Stimulated activated CD4-positive, alpha-beta T cell treated with anti-CD3 and anti-CD28 coated beads, TNF-alpha, amount 100 ng/mL, for 1 hour (primary cell): ENCODE data around the gene TNS1.

Source experiments
- DNase-seq, 3 donors: peaks; one replicate each; pipeline ENCODE4 v3.0.0-alpha.2; 2020; ENCODE audit warnings: low read depth in 3 of 3, low spot score in 1 of 3

TNS1 gene

GRCh38 chr2:217801115-217801531, 201.7 kb downstream of the TNS1 start:
- no peak for DNase-seq

GRCh38 chr2:217800433-217801114, 202.2 kb downstream of the TNS1 start:
- DNase-seq = no peak

DNA sequence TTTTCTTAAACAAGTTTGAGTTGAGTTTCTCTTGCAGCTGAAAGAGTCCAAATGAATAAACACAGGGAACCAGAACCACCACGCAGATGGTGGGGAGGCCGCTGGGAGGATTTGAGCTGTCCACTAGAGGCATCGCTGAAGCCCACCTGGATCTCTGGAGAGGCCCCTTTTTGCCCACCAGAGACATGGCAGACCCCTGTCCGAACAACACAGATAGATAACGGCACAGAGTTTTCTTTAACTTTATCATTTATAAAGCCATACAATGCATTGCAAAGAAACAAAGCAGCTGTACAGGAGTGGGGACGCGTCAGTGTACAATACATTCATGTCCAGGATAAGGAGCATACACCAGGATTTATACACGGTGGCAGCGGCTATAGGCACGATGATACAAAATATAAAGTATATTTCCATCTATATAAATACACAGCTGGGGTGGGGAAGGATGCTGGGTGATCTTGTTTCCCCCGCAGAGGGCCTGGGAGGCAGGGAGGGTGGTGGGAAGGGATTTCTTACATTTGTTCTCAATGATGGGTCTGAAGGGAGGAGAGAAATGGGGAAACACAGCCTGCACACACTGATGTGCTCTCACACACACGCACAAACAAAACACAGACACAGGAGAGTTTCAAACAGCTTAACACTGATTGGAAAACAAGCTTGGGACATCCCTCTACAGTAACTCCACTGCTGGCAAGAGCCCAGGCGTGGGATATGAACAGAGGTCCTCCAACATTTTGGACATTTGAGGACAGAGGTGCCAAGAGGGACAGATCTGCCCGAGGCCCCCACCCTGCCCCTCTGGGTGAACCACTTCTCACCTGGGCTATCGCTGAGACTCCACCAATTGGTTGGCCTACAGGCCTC, 203.0 kb downstream of the TNS1 start:
- DNase-seq = no peak

- DNase-seq = no peak
Observed at GRCh38 chr2:217798743-217799562, 203.8 kb downstream of the TNS1 start.

- DNase-seq = no peak
Observed at GRCh38 chr2:217798191-217798590, 204.6 kb downstream of the TNS1 start.

DNA sequence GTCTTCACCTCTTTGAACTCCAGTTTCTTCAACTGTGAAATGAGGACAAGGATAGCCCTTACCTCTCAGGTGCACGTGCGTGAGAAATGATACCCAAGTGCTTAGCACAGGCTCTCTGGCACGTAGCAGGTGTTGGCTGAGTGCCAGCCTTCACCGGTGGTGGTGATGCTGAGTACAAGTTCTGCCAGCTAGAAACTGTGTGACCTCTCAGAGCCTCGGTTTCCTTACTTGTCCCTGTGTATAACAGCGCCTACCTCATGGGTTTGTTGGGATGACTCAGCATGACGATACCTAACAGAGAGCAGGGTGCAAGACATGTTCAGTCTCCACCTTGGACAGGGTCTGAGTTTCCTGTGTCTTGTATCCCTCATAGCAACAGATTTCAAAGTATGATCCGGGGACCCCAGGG, 205.1 kb downstream of the TNS1 start:
- no peak for DNase-seq

DNA sequence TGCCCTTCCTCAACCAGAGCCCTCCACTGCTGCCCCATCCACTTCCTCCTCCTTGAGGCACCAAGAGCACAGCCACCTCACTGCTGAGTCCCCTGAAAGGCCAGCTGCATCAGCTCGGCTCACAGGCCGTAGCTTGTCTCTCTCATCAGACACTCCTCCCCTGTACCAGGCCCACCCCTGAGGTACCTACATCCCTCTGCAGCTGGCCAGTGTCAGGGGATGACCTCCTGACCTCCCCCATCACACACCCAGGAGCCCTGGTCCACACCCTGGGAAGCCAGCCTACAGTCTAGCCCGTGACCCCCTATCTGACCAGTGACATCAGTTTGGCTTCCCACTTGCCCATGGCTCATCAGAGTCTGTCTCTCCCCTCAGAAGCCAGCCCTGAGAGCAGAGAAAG, 205.6 kb downstream of the TNS1 start:
- no peak for DNase-seq

- no peak for DNase-seq
Observed at GRCh38 chr2:217795706-217796465, 206.9 kb downstream of the TNS1 start.

- no peak for DNase-seq
Observed at GRCh38 chr2:217795067-217795466, 207.7 kb downstream of the TNS1 start.

- DNase-seq = no peak
Observed at GRCh38 chr2:217794133-217794986, 208.4 kb downstream of the TNS1 start.

GRCh38 chr2:217793566-217794132, 209.1 kb downstream of the TNS1 start:
- no peak for DNase-seq

DNA sequence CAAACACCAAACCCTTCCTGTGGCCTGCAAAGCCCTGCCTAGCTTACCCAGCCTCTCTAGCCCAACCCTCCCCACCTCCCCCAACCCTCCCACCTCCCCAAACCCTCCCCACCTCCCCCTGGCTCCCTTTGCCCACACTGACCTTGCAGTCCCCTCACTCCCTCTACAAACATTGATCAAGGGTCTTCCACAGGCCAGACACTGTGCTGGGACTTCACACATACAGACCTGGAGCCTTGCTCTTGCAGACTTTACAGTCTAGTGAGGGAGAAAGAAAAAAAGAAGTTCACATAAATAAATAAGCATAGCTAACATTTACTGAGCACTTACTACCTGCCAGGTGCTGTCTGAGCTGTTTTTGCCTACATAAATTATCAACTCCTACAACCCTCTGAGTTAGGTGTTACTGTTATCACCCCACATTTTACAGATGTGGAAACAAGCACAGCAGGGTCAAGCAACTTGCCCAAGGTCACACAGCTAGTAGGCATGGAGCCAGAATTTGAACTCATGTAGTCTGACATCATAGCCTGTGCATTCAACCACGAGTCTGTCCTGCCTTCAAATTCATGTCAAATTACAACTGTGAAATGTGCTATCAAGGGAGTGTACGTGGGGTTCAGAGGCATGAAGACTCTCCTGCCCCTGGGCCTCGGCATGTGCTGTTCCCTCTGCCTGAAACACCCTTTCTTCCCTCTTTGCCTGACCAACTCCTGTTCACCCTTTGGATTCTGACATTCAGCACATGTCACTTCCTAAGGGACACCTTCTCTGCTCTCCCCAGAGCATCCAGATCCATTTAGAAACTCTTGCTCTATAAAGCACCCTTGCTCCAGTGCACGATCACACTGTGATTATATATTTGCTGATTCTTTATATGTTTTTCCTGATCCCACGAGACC, 209.9 kb downstream of the TNS1 start:
- no peak for DNase-seq

DNA sequence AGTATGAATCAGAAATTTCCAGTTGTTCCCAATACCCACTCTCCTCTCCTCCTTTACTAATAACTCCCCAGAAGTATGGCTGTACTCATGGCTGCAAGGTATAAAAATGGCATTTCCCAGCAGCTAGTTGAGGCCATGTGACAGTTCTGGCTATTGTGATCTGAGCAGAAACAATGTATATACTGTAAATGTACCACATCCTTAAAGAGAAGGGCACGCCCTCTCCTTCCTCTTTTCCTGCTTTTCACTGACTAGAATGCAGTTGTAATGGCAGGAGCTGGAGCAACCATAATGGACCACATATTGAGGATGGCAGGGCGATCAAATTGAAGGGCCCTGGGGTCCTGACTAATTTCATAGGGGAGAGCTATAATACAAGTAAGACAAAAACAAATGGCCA, 211.2 kb downstream of the TNS1 start:
- no peak for DNase-seq

DNA sequence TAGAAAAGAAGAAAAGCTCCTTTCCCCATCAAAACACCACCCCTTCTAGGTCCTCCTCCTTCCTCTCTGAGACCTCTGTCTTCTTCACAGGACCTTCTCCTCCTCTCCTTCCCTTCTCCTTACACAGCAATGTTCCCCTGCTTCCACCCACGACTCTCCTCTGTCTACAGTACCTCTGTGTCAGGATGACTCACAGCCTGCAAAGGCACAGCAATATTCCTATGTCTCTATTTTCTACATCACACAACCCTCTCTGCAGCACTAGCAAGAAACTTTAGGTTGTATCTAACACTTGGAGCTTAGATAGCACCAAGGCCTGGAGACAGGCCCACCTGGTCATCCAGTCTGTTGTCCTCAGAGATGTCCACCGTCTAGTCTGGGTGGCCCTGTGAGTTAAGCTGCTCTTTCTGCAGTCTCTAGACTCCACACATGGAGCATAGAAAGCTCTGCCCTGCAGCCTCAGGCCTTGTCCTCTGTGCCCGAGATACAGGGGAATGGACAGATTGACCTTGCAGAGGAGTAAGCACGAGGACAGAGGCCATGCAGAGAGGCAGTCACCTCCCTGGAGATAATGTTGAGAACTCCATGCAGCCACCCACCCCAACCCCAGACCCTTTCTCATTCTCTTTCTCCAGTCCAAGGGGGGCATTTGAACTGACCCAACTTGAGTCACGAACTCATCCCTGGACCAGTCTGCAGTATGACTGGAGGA, 212.0 kb downstream of the TNS1 start:
- no peak for DNase-seq

DNA sequence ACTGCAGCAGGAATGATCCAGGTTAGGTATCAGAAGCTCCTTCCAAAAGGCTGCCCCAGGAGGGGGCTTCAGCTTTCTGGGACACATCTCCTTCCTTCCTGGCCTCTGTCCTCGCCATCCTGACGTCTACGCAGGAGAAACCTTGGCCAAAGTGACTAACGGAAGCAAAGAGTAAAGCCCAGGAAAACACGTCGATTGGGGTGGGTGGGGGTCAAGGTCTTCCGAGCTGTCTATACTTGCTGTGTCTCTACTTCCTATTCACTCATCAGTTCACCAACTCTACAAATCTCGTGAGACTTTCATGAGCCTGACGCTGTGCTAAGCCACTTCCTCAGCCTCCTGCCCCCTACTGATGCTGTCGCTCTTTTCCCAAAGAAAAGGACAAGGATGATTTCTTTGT, 212.6 kb downstream of the TNS1 start:
- no peak for DNase-seq

- no peak for DNase-seq
Observed at GRCh38 chr2:217789736-217790181, 213.0 kb downstream of the TNS1 start.

DNA sequence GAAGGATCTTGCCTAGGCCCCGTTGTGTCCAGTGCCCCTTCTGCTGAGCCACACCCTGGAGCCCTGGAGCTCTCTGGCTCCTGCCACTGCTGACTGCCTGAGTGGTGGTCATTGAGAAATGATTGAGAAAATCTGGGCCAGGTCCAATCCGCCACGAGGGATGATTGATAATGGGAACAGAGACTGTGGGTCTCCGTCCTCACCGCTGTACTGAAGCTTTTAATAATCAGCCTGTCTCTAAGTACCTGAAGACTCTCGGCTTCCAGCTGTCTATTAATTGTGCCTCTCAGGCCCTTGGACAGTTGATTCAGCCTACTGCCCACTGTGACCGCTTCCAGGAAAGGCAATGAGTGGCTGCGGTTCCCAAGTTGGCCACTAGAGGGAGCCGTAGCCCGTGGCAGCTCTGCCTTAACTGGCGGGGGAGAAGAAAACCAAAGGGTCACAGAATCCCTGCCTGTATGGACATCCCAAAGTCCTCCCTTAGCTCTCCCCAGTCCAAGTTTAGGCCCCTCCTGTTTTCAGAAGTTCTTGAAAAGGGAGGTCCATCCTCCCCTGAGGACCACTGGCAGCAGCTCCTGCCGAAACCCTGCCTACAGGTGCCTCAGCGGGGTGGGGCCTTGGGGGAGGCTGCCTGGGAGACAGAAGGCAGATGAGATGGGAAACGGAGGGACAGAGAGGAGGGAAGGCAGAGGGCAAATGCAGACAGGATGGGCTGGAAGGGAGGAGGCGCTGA, 213.6 kb downstream of the TNS1 start:
- peak; percentile 25 to 73 (median 47) for DNase-seq
